GDM1 (cell line): ENCODE measurements around the gene SUPV3L1.

ENCODE experiments used
- DNase-seq: peaks from one replicate; lab custom pipeline; 2025; lab: John Stamatoyannopoulos, UW

SUPV3L1 gene

GRCh38 chr10:69208761-69209160 lies 28.7 kb downstream of the SUPV3L1 start:
- DNase-seq, result no peak

GRCh38 chr10:69209787-69210484 lies 29.9 kb downstream of the SUPV3L1 start:
- DNase-seq, result no peak

GRCh38 chr10:69211104-69211503 lies 31.1 kb downstream of the SUPV3L1 start:
- no peak for DNase-seq

GRCh38 chr10:69211524-69211923 lies 31.5 kb downstream of the SUPV3L1 start:
- no peak for DNase-seq

- no peak for DNase-seq
These were observed 33.7 kb downstream of the SUPV3L1 start for GRCh38 chr10:69213591-69214311.

- DNase-seq, result no peak
These were observed 34.7 kb downstream of the SUPV3L1 start for GRCh38 chr10:69214666-69215131.

GRCh38 chr10:69215405-69216171 lies 35.6 kb downstream of the SUPV3L1 start:
- DNase-seq, result no peak

- DNase-seq, result no peak
These were observed 36.6 kb downstream of the SUPV3L1 start for GRCh38 chr10:69216577-69217118.

GRCh38 chr10:69217119-69217754 lies 37.2 kb downstream of the SUPV3L1 start:
- DNase-seq, result no peak

GRCh38 chr10:69218831-69219230 lies 38.8 kb downstream of the SUPV3L1 start:
- DNase-seq, result no peak

GRCh38 chr10:69220041-69220451 lies 40.0 kb downstream of the SUPV3L1 start, which contains the start of gene HKDC1:
Gene HKDC1, plus strand, starts transcription at chr10:69220332. Its CDS starts 104 bp downstream, at chr10:69220436.
- no peak for DNase-seq

GRCh38 chr10:69220507-69220906 lies 40.5 kb downstream of the SUPV3L1 start:
- no peak for DNase-seq

GRCh38 chr10:69222157-69223027 lies 42.4 kb downstream of the SUPV3L1 start:
- DNase-seq, result peak; percentile 19

- no peak for DNase-seq
These were observed 43.0 kb downstream of the SUPV3L1 start for GRCh38 chr10:69223028-69223342.

- DNase-seq, result no peak
These were observed 45.0 kb downstream of the SUPV3L1 start for GRCh38 chr10:69224862-69225657.

GRCh38 chr10:69225681-69226080 lies 45.6 kb downstream of the SUPV3L1 start:
- DNase-seq, result no peak

- no peak for DNase-seq
These were observed 47.0 kb downstream of the SUPV3L1 start for GRCh38 chr10:69226919-69227450.

- DNase-seq, result no peak
These were observed 48.1 kb downstream of the SUPV3L1 start for GRCh38 chr10:69228151-69228550.

GRCh38 chr10:69229616-69229916 lies 49.5 kb downstream of the SUPV3L1 start:
- no peak for DNase-seq

GRCh38 chr10:69230128-69230527 lies 50.1 kb downstream of the SUPV3L1 start:
- no peak for DNase-seq
